ENCODE data around the gene FNDC3B.

DNA sequence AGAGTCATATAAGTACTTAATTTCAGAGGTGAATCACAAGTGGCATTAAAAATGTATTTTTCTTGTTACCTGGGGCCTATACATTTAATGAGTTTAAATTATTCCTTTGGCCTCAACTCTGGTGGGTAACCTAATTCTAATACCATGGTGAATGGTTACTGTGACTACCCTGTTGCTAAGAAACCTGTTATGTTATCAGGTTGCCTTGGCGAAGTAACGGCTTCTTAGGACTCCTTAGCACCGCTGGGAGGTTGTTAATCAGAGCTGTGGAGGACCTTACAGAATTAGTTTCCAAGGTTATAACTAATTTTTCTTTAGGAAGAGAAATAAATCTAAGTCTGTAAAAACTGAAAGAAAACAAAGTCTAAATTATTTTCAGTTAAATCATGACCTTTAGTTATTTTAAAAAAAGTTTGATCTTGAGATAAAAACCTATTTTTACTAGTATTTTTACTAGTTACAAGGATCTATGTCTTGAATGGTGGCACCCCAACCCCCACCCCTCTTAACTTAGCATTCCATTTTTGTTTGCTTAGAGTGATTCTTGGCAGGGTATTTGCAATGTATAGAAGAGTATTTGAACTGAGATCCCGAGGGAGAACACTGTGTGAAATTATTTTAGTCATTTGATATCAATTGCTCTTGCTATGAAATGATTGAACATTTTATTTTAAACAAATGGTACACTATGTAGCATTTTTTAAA, 155.5 kb downstream of the FNDC3B start:
- TF ChIP-seq, protein P1, sequence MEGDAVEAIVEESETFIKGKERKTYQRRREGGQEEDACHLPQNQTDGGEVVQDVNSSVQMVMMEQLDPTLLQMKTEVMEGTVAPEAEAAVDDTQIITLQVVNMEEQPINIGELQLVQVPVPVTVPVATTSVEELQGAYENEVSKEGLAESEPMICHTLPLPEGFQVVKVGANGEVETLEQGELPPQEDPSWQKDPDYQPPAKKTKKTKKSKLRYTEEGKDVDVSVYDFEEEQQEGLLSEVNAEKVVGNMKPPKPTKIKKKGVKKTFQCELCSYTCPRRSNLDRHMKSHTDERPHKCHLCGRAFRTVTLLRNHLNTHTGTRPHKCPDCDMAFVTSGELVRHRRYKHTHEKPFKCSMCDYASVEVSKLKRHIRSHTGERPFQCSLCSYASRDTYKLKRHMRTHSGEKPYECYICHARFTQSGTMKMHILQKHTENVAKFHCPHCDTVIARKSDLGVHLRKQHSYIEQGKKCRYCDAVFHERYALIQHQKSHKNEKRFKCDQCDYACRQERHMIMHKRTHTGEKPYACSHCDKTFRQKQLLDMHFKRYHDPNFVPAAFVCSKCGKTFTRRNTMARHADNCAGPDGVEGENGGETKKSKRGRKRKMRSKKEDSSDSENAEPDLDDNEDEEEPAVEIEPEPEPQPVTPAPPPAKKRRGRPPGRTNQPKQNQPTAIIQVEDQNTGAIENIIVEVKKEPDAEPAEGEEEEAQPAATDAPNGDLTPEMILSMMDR (IDR thresholded peaks at IDR 0.05; ENCODE audit: insufficient read depth, low read length, poor library complexity, severe bottlenecking), result no peak
- TF ChIP-seq EZH2phosphoT487 (conservative IDR thresholded peaks at IDR 0.05; ENCODE audit: low read length), result no peak

Measured in SU-DHL-6 (cell line).